ENCODE data around the gene PDXDC1.
"Not testable (repeated sequence)": the region's sequence is repeated elsewhere in the genome, so short reads cannot be mapped to it uniquely, and the experiment has no call there.

Gene PDXDC1

DNA sequence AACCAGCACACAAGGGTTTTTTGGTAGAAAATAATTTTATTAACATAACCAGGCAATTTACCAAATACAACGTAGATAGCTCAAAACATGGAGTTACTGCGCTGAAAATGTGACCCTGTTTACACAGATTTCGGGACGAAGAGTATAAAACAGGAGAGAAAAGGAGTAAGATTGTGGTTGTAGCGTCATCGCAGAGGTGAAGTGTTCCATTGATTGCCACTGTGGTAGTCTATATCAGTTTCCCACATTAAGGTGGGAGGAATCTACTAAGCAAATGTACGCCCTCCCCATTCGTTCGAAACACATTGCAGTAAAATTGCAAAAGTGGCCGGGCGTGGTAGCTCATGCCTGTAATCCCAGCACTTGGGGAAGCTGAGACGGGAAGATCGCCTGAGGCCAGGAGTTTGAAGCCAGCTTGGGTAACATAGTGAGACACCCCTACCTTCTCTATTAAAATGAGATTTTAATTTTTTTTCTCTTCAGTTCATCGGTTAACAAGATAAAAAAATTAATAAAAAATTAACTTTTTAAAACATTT, 972 bp upstream of the PDXDC1 start:
- not testable (repeated sequence) for DNase-seq

- DNase-seq = not testable (repeated sequence)
These were observed 533 bp upstream of the PDXDC1 start for GRCh38 chr16:14974331-14974655.

DNA sequence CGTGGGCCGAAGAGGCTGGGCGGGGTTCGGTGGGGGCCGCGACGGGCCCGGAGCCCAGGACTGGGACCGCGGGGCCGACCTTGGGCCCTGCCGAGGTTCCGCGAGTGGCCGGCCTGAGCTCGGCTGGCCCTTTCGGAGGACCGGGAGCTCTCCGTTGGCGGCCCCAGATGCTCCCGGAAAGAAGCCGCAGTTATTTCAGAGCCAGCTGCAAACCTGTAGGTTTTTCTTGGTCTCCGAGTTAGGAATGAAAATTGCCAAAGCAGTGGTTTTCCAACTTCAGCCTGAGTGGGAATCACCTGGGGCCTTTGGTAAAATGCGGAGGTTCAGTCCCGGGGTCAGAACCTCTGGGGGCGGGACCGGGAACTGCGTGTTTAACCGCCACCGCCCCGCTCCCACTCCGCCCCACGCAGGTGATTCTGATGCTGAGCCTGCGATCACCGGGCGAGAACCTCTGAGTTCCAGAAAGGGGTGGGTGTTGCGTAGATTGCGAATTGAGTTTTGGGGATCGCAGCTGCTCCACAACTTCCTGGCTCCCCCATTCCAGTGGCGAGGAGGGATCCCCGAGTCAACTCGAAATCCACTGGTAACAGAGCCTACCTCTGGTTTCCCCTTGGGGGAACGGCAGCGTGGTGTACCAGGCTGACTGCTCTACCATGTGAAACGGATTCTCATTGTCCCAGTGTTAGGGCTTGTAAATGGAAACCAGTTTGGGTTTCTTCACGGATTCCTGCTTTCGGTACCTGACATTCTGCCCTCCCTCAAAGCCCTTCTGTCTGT, 780 bp downstream of the PDXDC1 start:
- DNase-seq = not testable (repeated sequence)

GRCh38 chr16:14976971-14977736, 2.3 kb downstream of the PDXDC1 start:
- DNase-seq = not testable (repeated sequence)

DNA sequence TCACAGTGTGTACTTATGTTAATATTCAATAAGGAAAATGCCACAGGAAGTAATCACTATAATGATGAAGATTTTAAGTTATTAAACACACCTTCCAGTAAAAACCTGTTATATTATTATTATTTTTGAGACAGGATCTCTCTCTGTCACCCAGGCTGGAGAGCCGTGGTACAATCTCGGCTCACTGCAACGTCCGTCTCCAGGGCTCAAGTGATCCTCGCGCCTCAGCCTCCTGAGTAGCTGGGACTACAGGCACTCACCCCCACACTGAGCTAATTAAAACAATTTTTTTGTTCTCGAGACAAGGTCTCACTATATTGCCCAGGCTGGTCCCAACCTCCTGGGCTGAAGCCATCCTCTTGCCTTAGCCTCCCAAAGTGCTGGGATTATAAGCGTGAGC, 3.5 kb downstream of the PDXDC1 start:
- DNase-seq = not testable (repeated sequence)

GRCh38 chr16:14978908-14979307, 4.1 kb downstream of the PDXDC1 start:
- DNase-seq = not testable (repeated sequence)

DNA sequence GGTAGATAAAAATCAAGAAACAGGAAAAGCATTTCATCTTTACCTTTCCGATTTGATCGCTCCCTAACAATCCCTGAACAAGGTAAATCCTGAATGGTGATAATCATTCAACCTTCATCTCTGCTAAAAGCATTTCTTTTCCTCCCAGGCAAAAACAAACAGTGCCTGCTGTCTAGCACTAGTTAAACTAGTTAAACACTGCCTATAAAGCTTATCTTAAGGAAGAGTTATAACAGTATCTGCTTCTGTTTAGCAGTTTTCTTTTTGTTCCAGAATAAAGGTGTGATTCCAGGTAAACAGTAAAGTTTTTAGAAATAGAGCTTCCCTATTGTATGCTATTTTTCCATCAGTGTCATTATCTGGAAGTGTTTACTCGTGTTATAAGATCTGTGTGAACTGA, 6.4 kb downstream of the PDXDC1 start:
- DNase-seq = not testable (repeated sequence)

DNA sequence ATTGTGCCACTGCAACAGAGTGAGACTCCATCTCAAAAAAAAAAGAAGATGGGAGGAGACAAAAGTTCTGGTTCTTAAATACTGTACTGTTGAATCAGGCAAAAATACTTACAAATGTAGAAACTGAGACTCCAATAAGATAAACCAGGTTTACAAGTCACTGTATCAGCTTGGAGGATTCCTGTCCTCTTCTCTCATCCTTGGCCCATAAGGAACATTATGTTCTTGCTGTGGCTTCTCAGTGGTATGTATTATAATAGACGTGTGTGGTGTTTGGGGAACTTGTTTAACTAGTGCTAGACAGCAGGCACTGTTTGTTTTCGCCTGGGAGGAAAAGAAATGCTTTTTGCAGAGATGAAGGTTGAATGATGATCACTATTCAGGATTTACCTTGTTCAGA, 7.7 kb downstream of the PDXDC1 start:
- DNase-seq = not testable (repeated sequence)

- not testable (repeated sequence) for DNase-seq
These were observed 13.3 kb downstream of the PDXDC1 start for GRCh38 chr16:14988092-14988491.

DNA sequence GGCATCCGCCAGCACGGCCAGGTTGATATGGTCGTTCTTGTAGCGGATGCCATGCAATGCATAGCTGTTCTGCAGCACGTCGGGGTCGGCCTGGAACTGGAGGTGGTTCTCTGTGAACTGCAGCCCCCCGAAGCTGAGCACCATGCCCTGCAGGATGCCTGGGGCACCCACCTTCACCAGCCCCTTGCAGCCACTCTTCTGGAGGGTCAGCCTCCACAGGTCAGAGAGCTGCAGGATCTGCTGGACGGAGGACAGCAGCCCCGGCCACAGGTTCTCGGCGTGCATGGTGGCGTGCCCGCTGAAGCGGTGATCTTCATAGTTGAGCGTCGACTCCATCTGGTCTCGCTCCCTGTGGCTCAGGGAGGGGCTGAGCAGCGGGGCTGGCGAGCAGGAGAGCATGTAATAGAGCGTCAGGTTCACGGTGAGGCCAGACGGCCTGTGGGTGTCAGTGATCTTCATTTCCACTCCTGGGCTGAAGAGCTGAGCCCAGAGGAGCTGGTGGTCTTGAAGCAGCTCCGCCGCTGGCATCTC, 13.9 kb downstream of the PDXDC1 start:
- not testable (repeated sequence) for DNase-seq

- DNase-seq = not testable (repeated sequence)
These were observed 14.8 kb downstream of the PDXDC1 start for GRCh38 chr16:14989291-14990281.

GRCh38 chr16:14993277-14994151, 18.7 kb downstream of the PDXDC1 start:
- not testable (repeated sequence) for DNase-seq

DNA sequence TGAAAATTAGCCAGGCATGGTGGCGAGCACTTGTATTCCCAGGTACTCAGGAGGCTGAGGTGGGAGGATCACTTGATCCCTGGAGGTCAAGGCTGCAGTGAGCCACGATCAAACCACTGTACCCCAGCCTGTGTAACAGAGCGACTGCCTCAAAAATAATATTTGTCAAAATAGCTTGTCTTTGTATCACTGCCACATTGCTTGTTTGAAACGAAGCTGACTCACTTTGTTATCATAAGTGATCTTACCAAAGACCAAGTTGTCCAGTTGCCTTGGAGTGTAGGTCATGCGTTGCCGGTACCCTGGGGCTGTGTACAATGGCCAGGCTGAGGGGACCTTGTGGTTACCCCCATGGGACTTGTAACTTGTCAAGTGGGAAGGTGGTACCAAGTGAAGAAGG, 21.9 kb downstream of the PDXDC1 start:
- not testable (repeated sequence) for DNase-seq

GRCh38 chr16:14998300-14998699, 23.5 kb downstream of the PDXDC1 start:
- not testable (repeated sequence) for DNase-seq

GRCh38 chr16:14999845-15000244, 25.0 kb downstream of the PDXDC1 start:
- DNase-seq = not testable (repeated sequence)

DNA sequence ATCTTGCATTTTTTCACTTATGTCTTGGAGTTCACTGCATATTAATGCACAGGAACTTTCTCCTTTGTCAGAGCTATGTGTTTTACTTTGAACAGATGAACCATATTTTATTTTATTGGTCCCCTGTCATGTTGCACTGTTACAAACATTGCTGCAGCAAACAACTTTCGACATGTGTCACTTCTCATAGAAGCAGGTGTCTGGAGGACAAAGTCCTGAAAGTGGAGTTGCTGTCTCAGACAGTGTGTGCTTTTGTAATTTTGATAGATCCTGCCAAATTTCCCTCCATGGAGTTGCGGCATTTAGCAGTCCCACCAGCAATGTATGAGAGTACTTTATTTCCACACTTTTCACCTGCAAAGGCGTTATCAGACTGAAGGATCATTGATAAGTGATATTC, 27.6 kb downstream of the PDXDC1 start:
- DNase-seq = not testable (repeated sequence)

GRCh38 chr16:15005357-15006132, 30.7 kb downstream of the PDXDC1 start:
- DNase-seq = not testable (repeated sequence)

- DNase-seq = not testable (repeated sequence)
These were observed 33.8 kb downstream of the PDXDC1 start for GRCh38 chr16:15008647-15009046.

GRCh38 chr16:15012941-15013340, 38.1 kb downstream of the PDXDC1 start:
- DNase-seq = not testable (repeated sequence)

GRCh38 chr16:15015671-15016070, 40.8 kb downstream of the PDXDC1 start:
- not testable (repeated sequence) for DNase-seq
